ENCODE data around the gene NUMB. TPM values are rescaled to one million over a fixed set of nuclear protein-coding genes. Genes with fewer than 3 reads are reported as not detected.

Gene NUMB
- total and polyA plus RNA-seq, 2 of the 13 experiments (the other 11 are each of a cell fraction or from before 2014, with no cell fraction given): 20.3 to 71.1 TPM

- no peak for ATAC-seq
- Histone ChIP-seq H2AFZ (ENCODE audit: low read length) (no peak overlapping the region), H3K36me3 (replicated peaks in 1 of 2; ENCODE audit: control insufficient read depth in 1 of 2, insufficient read depth in 2 of 2, low read length in 2 of 2) (peaks cover 0 to 20% of the 10 kb centered on the region in 2 experiments; a peak in 3 of 5 replicates), H3K4me2 (ENCODE audit: low read depth, low read length) (no peak overlapping the region), H3K9me3 (ENCODE audit: low read length) (no peaks in the 10 kb centered on the region), H3K27ac (ENCODE audit: extremely low read length, insufficient read depth, low read length) (no peak overlapping the region), H3K9ac (ENCODE audit: insufficient read depth, low read depth, low read length) (no peak overlapping the region), H3K4me1 (ENCODE audit: insufficient read depth, low read length) (peaks cover 41% of the 10 kb centered on the region), H3K4me3 (replicated peaks in 1 of 3; ENCODE audit: insufficient read depth in 1 of 3, low read depth in 2 of 3, low read length in 3 of 3) (no peak overlapping the region), H3K27me3 (ENCODE audit: control insufficient read depth in 1 of 2, insufficient read depth in 2 of 2, low read length in 2 of 2) (no peaks in the 10 kb centered on the region), H3K79me2 (ENCODE audit: insufficient read depth, low read length) (no peaks in the 10 kb centered on the region), H4K20me1 (ENCODE audit: insufficient read depth, low read length) (no peaks in the 10 kb centered on the region)
- 82% methylated on average over 1 of the region's 1 CpG for WGBS (ENCODE audit: low lambda C conversion rate)
- intact Hi-C loops (cut with micrococcal nuclease; ENCODE audit: unreplicated experiment) (loop anchor here (1.0 to 5.0 kb wide), 2 partner anchors 162 to 177 kb away; partner anchors contain the start of gene NUMB), in situ Hi-C loops (cut with HindIII; ENCODE audit: extremely low pct_ligation_motif_present, low pct_unique_long_range_greater_than_20kb) (loop anchor here (5.0 kb wide), 1 partner anchor 162 kb away; the partner anchor contains the start of gene NUMB)
- peak; percentile 18 for FAIRE-seq
- DNase-seq (ENCODE audit: low spot score): peak; percentile 27
- POLR2A ChIA-PET: interaction anchor here (1.2 to 2.6 kb wide), 4 partner anchors 163 to 195 kb away, joined by 3 to 39 read pairs (median 16); partner anchors contain the start of genes NUMB and RIOX1
- BruUV-seq (replicated peaks): no TSS peak
- CTCF ChIA-PET (ENCODE audit: low intra/inter-chr PET ratio, low total read pairs): interaction anchor here (2.5 kb wide), 1 partner anchor 177 kb away, joined by 24 read pairs; no protein-coding TSS in a partner anchor
- no peak for TF ChIP-seq ZNF484 (CRISPR knock-in tag; IDR thresholded peaks at IDR 0.05; ENCODE audit: borderline replicate concordance, low read depth)
- peak; percentile 67 for TF ChIP-seq SMC3 (IDR thresholded peaks at IDR 0.05; ENCODE audit: low read length)
- 0 out of 2 replicates have a peak, but pooled peaks have one; percentile 27 for TF ChIP-seq ARID3A (IDR thresholded peaks at IDR 0.05; ENCODE audit: low read depth, low read length)
- TF ChIP-seq, protein P1, sequence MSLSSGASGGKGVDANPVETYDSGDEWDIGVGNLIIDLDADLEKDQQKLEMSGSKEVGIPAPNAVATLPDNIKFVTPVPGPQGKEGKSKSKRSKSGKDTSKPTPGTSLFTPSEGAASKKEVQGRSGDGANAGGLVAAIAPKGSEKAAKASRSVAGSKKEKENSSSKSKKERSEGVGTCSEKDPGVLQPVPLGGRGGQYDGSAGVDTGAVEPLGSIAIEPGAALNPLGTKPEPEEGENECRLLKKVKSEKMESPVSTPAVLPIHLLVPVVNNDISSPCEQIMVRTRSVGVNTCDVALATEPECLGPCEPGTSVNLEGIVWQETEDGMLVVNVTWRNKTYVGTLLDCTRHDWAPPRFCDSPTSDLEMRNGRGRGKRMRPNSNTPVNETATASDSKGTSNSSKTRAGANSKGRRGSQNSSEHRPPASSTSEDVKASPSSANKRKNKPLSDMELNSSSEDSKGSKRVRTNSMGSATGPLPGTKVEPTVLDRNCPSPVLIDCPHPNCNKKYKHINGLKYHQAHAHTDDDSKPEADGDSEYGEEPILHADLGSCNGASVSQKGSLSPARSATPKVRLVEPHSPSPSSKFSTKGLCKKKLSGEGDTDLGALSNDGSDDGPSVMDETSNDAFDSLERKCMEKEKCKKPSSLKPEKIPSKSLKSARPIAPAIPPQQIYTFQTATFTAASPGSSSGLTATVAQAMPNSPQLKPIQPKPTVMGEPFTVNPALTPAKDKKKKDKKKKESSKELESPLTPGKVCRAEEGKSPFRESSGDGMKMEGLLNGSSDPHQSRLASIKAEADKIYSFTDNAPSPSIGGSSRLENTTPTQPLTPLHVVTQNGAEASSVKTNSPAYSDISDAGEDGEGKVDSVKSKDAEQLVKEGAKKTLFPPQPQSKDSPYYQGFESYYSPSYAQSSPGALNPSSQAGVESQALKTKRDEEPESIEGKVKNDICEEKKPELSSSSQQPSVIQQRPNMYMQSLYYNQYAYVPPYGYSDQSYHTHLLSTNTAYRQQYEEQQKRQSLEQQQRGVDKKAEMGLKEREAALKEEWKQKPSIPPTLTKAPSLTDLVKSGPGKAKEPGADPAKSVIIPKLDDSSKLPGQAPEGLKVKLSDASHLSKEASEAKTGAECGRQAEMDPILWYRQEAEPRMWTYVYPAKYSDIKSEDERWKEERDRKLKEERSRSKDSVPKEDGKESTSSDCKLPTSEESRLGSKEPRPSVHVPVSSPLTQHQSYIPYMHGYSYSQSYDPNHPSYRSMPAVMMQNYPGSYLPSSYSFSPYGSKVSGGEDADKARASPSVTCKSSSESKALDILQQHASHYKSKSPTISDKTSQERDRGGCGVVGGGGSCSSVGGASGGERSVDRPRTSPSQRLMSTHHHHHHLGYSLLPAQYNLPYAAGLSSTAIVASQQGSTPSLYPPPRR (CRISPR knock-in tag; IDR thresholded peaks at IDR 0.05; ENCODE audit: borderline replicate concordance): no peak
- peak; percentile 41; the same call in 1 of the 2 replicates for TF ChIP-seq RAD21 (CRISPR knock-in tag; IDR thresholded peaks at IDR 0.05)
- no peak for TF ChIP-seq MAFK (conservative IDR thresholded peaks at IDR 0.05 in 1 of 2, IDR thresholded peaks at IDR 0.05 in 1 of 2; ENCODE audit: low read length in 2 of 2)
- TF ChIP-seq, protein P2, sequence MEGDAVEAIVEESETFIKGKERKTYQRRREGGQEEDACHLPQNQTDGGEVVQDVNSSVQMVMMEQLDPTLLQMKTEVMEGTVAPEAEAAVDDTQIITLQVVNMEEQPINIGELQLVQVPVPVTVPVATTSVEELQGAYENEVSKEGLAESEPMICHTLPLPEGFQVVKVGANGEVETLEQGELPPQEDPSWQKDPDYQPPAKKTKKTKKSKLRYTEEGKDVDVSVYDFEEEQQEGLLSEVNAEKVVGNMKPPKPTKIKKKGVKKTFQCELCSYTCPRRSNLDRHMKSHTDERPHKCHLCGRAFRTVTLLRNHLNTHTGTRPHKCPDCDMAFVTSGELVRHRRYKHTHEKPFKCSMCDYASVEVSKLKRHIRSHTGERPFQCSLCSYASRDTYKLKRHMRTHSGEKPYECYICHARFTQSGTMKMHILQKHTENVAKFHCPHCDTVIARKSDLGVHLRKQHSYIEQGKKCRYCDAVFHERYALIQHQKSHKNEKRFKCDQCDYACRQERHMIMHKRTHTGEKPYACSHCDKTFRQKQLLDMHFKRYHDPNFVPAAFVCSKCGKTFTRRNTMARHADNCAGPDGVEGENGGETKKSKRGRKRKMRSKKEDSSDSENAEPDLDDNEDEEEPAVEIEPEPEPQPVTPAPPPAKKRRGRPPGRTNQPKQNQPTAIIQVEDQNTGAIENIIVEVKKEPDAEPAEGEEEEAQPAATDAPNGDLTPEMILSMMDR (CRISPR knock-in tag; IDR thresholded peaks at IDR 0.05): peak; percentile 62
- no peak for TF ChIP-seq ZNF343 (CRISPR knock-in tag; IDR thresholded peaks at IDR 0.05)
- no peak for TF ChIP-seq ZNF296 (CRISPR knock-in tag; conservative IDR thresholded peaks at IDR 0.05)
- TF ChIP-seq, protein P3, sequence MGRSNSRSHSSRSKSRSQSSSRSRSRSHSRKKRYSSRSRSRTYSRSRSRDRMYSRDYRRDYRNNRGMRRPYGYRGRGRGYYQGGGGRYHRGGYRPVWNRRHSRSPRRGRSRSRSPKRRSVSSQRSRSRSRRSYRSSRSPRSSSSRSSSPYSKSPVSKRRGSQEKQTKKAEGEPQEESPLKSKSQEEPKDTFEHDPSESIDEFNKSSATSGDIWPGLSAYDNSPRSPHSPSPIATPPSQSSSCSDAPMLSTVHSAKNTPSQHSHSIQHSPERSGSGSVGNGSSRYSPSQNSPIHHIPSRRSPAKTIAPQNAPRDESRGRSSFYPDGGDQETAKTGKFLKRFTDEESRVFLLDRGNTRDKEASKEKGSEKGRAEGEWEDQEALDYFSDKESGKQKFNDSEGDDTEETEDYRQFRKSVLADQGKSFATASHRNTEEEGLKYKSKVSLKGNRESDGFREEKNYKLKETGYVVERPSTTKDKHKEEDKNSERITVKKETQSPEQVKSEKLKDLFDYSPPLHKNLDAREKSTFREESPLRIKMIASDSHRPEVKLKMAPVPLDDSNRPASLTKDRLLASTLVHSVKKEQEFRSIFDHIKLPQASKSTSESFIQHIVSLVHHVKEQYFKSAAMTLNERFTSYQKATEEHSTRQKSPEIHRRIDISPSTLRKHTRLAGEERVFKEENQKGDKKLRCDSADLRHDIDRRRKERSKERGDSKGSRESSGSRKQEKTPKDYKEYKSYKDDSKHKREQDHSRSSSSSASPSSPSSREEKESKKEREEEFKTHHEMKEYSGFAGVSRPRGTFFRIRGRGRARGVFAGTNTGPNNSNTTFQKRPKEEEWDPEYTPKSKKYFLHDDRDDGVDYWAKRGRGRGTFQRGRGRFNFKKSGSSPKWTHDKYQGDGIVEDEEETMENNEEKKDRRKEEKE (IDR thresholded peaks at IDR 0.05): no peak
These were observed 163.0 kb downstream of the NUMB start for GRCh38 chr14:73295198-73295796.
